IgD-negative memory B cell (primary cell): ENCODE data around the gene GPBP1. TPM values are rescaled to one million over a fixed set of nuclear protein-coding genes. Genes with fewer than 3 reads are reported as not detected.
"Not testable (repeated sequence)": the region's sequence is repeated elsewhere in the genome, so short reads cannot be mapped to it uniquely, and the experiment has no call there.

Experiments
- H3K27ac Mint-ChIP-seq, 3 donors: one replicate each; pipeline ENCODE4 v1.8.0; 2020 to 2022; ENCODE audit warnings: mild to moderate bottlenecking in 3 of 3, mixed read lengths in 3 of 3, moderate library complexity in 1 of 3
- H3K27me3 Mint-ChIP-seq: one replicate; pipeline ENCODE4 v1.8.0; 2021; ENCODE audit warnings: mixed read lengths
- H3K36me3 Mint-ChIP-seq: one replicate; pipeline ENCODE4 v1.8.0; 2020; ENCODE audit warnings: mild to moderate bottlenecking, mixed read lengths
- H3K4me1 Mint-ChIP-seq, 3 donors: one replicate each; pipeline ENCODE4 v1.8.0; 2020 to 2022; ENCODE audit warnings: mixed read lengths in 3 of 3, mild to moderate bottlenecking in 1 of 3
- H3K4me3 Mint-ChIP-seq, 4 donors: one replicate each; pipeline ENCODE4 v1.8.0; 2020 to 2022; ENCODE audit warnings: mild to moderate bottlenecking in 4 of 4, mixed read lengths in 4 of 4, moderate library complexity in 3 of 4
- H3K9me3 Mint-ChIP-seq, 3 donors: one replicate each; pipeline ENCODE4 v1.8.0; 2020 to 2021; ENCODE audit warnings: mixed read lengths in 3 of 3, mild to moderate bottlenecking in 1 of 3
- polyA plus RNA-seq: library from polyadenylated mRNA; unstranded; fragments of 300-500 nt; fragmentation: Illumina TruSeq; gene quantifications from one replicate; pipeline ENCODE4 v1.2.3, GENCODE V29; 2021

Gene GPBP1
- polyA plus RNA-seq, 1 donor from 2014 or later = 83.3 TPM

GRCh38 chr5:57186194-57186593 is 12.3 kb downstream of the GPBP1 start:
- no peaks in the 10 kb centered on the region for H3K27me3 Mint-ChIP-seq
- peaks cover 46 to 63% (median 58%) of the 10 kb centered on the region in 3 donors for H3K4me1 Mint-ChIP-seq
- H3K27ac Mint-ChIP-seq = peak overlapping the region; percentile 28 to 91 (median 85)
- H3K9me3 Mint-ChIP-seq = no peaks in the 10 kb centered on the region
- peaks cover 12% of the 10 kb centered on the region for H3K36me3 Mint-ChIP-seq
- H3K4me3 Mint-ChIP-seq = peak overlapping the region in 3 of 4 donors; percentile 48 to 88 (median 82)

- H3K27me3 Mint-ChIP-seq, H3K9me3 Mint-ChIP-seq: not testable (repeated sequence)
- H3K36me3 Mint-ChIP-seq = peaks cover 16% of the 10 kb centered on the region
- H3K4me3 Mint-ChIP-seq = peak overlapping the region; percentile 54 to 89 (median 67)
- peak overlapping the region; percentile 30 to 73 (median 67) for H3K27ac Mint-ChIP-seq
- peaks cover 52 to 69% (median 68%) of the 10 kb centered on the region in 3 donors for H3K4me1 Mint-ChIP-seq
These were observed 14.1 kb downstream of the GPBP1 start for GRCh38 chr5:57187977-57188376.

- Mint-ChIP-seq H3K9me3 (peaks cover 0 to 1% (median 0%) of the 10 kb centered on the region in 3 donors), H3K4me1 (peaks cover 57 to 71% (median 69%) of the 10 kb centered on the region in 3 donors), H3K27ac (peak overlapping the region in 1 of 3 donors; percentile 67), H3K36me3 (peaks cover 14% of the 10 kb centered on the region), H3K4me3 (no peak overlapping the region), H3K27me3 (no peaks in the 10 kb centered on the region)
These were observed 15.7 kb downstream of the GPBP1 start for GRCh38 chr5:57189515-57189914.

GRCh38 chr5:57190593-57190992 is 16.7 kb downstream of the GPBP1 start:
- Mint-ChIP-seq H3K4me3 (no peak overlapping the region), H3K27ac (no peak overlapping the region), H3K36me3 (peaks cover 15% of the 10 kb centered on the region), H3K9me3 (peaks cover 0 to 3% (median 0%) of the 10 kb centered on the region in 3 donors), H3K27me3 (no peaks in the 10 kb centered on the region), H3K4me1 (peaks cover 60 to 68% (median 63%) of the 10 kb centered on the region in 3 donors)

GRCh38 chr5:57191163-57191562 is 17.3 kb downstream of the GPBP1 start:
- H3K9me3 Mint-ChIP-seq = peaks cover 0 to 3% (median 0%) of the 10 kb centered on the region in 3 donors
- no peaks in the 10 kb centered on the region for H3K27me3 Mint-ChIP-seq
- H3K4me1 Mint-ChIP-seq = peaks cover 56 to 66% (median 60%) of the 10 kb centered on the region in 3 donors
- H3K4me3 Mint-ChIP-seq = peak overlapping the region in 2 of 4 donors; percentile 51 to 54
- H3K36me3 Mint-ChIP-seq = peaks cover 15% of the 10 kb centered on the region
- peak overlapping the region in 2 of 3 donors; percentile 23 to 80 for H3K27ac Mint-ChIP-seq

GRCh38 chr5:57191986-57192385 is 18.1 kb downstream of the GPBP1 start:
- H3K4me3 Mint-ChIP-seq = peak overlapping the region in 1 of 4 donors; percentile 54
- H3K27me3 Mint-ChIP-seq = no peaks in the 10 kb centered on the region
- peaks cover 15% of the 10 kb centered on the region for H3K36me3 Mint-ChIP-seq
- peaks cover 51 to 61% (median 60%) of the 10 kb centered on the region in 3 donors for H3K4me1 Mint-ChIP-seq
- peaks cover 0 to 3% (median 0%) of the 10 kb centered on the region in 3 donors for H3K9me3 Mint-ChIP-seq
- H3K27ac Mint-ChIP-seq = peak overlapping the region in 1 of 3 donors; percentile 80

- not testable (repeated sequence) for H3K9me3 Mint-ChIP-seq, H3K27me3 Mint-ChIP-seq
- peaks cover 15% of the 10 kb centered on the region for H3K36me3 Mint-ChIP-seq
- peaks cover 43 to 58% (median 56%) of the 10 kb centered on the region in 3 donors for H3K4me1 Mint-ChIP-seq
- peak overlapping the region in 2 of 3 donors; percentile 31 to 64 for H3K27ac Mint-ChIP-seq
- H3K4me3 Mint-ChIP-seq = peak overlapping the region in 2 of 4 donors; percentile 39 to 49
These were observed 19.0 kb downstream of the GPBP1 start for GRCh38 chr5:57192832-57193231.

GRCh38 chr5:57193757-57194413 is 20.0 kb downstream of the GPBP1 start:
- Mint-ChIP-seq H3K4me3 (peak overlapping the region in 2 of 4 donors; percentile 39 to 67), H3K27me3 (no peaks in the 10 kb centered on the region), H3K9me3 (peaks cover 0 to 3% (median 0%) of the 10 kb centered on the region in 3 donors), H3K36me3 (peaks cover 12% of the 10 kb centered on the region), H3K4me1 (peaks cover 35 to 53% (median 51%) of the 10 kb centered on the region in 3 donors), H3K27ac (peak overlapping the region in 1 of 3 donors; percentile 31)

- H3K4me1 Mint-ChIP-seq = peaks cover 36 to 54% (median 53%) of the 10 kb centered on the region in 3 donors
- peak overlapping the region in 1 of 4 donors; percentile 55 for H3K4me3 Mint-ChIP-seq
- H3K9me3 Mint-ChIP-seq = peaks cover 0 to 3% (median 0%) of the 10 kb centered on the region in 3 donors
- no peak overlapping the region for H3K27ac Mint-ChIP-seq
- peaks cover 10% of the 10 kb centered on the region for H3K36me3 Mint-ChIP-seq
- no peaks in the 10 kb centered on the region for H3K27me3 Mint-ChIP-seq
These were observed 20.8 kb downstream of the GPBP1 start for GRCh38 chr5:57194653-57195052.

GRCh38 chr5:57195060-57195459 is 21.2 kb downstream of the GPBP1 start:
- peaks cover 10% of the 10 kb centered on the region for H3K36me3 Mint-ChIP-seq
- H3K9me3 Mint-ChIP-seq = peaks cover 0 to 3% (median 0%) of the 10 kb centered on the region in 3 donors
- H3K27me3 Mint-ChIP-seq = no peaks in the 10 kb centered on the region
- no peak overlapping the region for H3K27ac Mint-ChIP-seq
- peak overlapping the region in 1 of 4 donors; percentile 55 for H3K4me3 Mint-ChIP-seq
- H3K4me1 Mint-ChIP-seq = peaks cover 36 to 54% (median 51%) of the 10 kb centered on the region in 3 donors

GRCh38 chr5:57199866-57200265 is 26.0 kb downstream of the GPBP1 start:
- H3K4me3 Mint-ChIP-seq = peak overlapping the region in 3 of 4 donors; percentile 40 to 78 (median 70)
- peaks cover 4% of the 10 kb centered on the region for H3K36me3 Mint-ChIP-seq
- H3K4me1 Mint-ChIP-seq = peaks cover 25 to 51% (median 48%) of the 10 kb centered on the region in 3 donors
- H3K9me3 Mint-ChIP-seq = no peaks in the 10 kb centered on the region
- H3K27me3 Mint-ChIP-seq = no peaks in the 10 kb centered on the region
- H3K27ac Mint-ChIP-seq = peak overlapping the region in 2 of 3 donors; percentile 15 to 35

GRCh38 chr5:57202811-57203210 is 29.0 kb downstream of the GPBP1 start:
- Mint-ChIP-seq H3K27me3 (no peaks in the 10 kb centered on the region), H3K36me3 (no peaks in the 10 kb centered on the region), H3K4me3 (no peak overlapping the region), H3K9me3 (peaks cover 0 to 1% (median 0%) of the 10 kb centered on the region in 3 donors), H3K27ac (peak overlapping the region in 2 of 3 donors; percentile 53 to 68), H3K4me1 (peaks cover 45 to 60% (median 57%) of the 10 kb centered on the region in 3 donors)

- H3K4me3 Mint-ChIP-seq = peak overlapping the region in 2 of 4 donors; percentile 23 to 64
- H3K27ac Mint-ChIP-seq = peak overlapping the region; percentile 63 to 98 (median 86)
- H3K27me3 Mint-ChIP-seq = no peaks in the 10 kb centered on the region
- peaks cover 0 to 1% (median 0%) of the 10 kb centered on the region in 3 donors for H3K9me3 Mint-ChIP-seq
- H3K4me1 Mint-ChIP-seq = peaks cover 53 to 64% (median 59%) of the 10 kb centered on the region in 3 donors
- peaks cover 3% of the 10 kb centered on the region for H3K36me3 Mint-ChIP-seq
These were observed 33.3 kb downstream of the GPBP1 start for GRCh38 chr5:57207007-57207653.

GRCh38 chr5:57207681-57208080 is 33.8 kb downstream of the GPBP1 start:
- Mint-ChIP-seq H3K4me1 (peaks cover 52 to 64% (median 60%) of the 10 kb centered on the region in 3 donors), H3K27ac (peak overlapping the region; percentile 49 to 98 (median 86)), H3K9me3 (peaks cover 0 to 1% (median 0%) of the 10 kb centered on the region in 3 donors), H3K27me3 (no peaks in the 10 kb centered on the region), H3K36me3 (peaks cover 3% of the 10 kb centered on the region), H3K4me3 (peak overlapping the region in 2 of 4 donors; percentile 62 to 64)
